ENCODE data around the gene ROR2. TPM values are rescaled to one million over a fixed set of nuclear protein-coding genes. Genes with fewer than 3 reads are reported as not detected.

ROR2 gene
- total RNA-seq, 4 donors from 2014 or later = 9.5 to 17.7 (median 15.9) TPM

DNA sequence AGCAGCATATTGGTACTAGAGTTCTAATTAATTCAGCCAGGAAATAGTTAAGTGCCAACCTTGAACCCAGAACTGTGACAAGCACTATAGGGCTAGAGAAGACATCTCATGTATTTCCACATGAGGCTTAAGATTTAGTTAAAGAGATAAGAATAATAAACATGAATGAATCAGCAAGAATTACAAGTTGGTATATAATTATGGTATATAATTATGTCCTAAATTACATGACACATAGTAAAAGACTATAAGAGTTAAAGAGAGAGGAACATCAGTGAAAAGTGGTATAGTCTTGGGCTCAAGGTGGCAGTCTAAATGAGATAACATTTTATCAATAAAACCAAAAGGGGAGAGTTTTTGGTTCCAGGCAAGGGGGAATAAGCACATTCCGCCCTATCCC is 303.3 kb downstream of the ROR2 start:
- H3K27ac ChIP-seq = no peak overlapping the region

GRCh38 chr9:91644433-91644832 is 305.6 kb downstream of the ROR2 start:
- Histone ChIP-seq H3K9me3 (no peaks in the 10 kb centered on the region), H3K4me3 (replicated peaks in 1 of 3) (no peak overlapping the region), H3K36me3 (no peaks in the 10 kb centered on the region), H3K27me3 (no peaks in the 10 kb centered on the region), H3K4me1 (no peaks in the 10 kb centered on the region), H3K27ac (no peak overlapping the region)
- DNase-seq = no peak
- intact Hi-C loops (cut with DNase I) = no loop called here
- WGBS, 2 donors = 89 to 92% methylated on average over 3 of the region's 3 CpGs
- no peak for TF ChIP-seq POLR2A (IDR thresholded peaks at IDR 0.05)
- TF ChIP-seq, protein P1, sequence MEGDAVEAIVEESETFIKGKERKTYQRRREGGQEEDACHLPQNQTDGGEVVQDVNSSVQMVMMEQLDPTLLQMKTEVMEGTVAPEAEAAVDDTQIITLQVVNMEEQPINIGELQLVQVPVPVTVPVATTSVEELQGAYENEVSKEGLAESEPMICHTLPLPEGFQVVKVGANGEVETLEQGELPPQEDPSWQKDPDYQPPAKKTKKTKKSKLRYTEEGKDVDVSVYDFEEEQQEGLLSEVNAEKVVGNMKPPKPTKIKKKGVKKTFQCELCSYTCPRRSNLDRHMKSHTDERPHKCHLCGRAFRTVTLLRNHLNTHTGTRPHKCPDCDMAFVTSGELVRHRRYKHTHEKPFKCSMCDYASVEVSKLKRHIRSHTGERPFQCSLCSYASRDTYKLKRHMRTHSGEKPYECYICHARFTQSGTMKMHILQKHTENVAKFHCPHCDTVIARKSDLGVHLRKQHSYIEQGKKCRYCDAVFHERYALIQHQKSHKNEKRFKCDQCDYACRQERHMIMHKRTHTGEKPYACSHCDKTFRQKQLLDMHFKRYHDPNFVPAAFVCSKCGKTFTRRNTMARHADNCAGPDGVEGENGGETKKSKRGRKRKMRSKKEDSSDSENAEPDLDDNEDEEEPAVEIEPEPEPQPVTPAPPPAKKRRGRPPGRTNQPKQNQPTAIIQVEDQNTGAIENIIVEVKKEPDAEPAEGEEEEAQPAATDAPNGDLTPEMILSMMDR (IDR thresholded peaks at IDR 0.05) = no peak

More for the DNA sequence above, 303.3 kb downstream of the ROR2 start:
- intact Hi-C loops (cut with DNase I) = no loop called here
- Histone ChIP-seq H3K4me1 (no peaks in the 10 kb centered on the region), H3K4me3 (replicated peaks in 1 of 3) (no peak overlapping the region), H3K36me3 (no peaks in the 10 kb centered on the region), H3K9me3 (no peaks in the 10 kb centered on the region), H3K27me3 (no peaks in the 10 kb centered on the region)
- WGBS, 2 donors = 94 to 97% methylated on average over 1 of the region's 1 CpG
- TF ChIP-seq, protein P1 (IDR thresholded peaks at IDR 0.05) = no peak
- TF ChIP-seq POLR2A (IDR thresholded peaks at IDR 0.05) = no peak
- DNase-seq = no peak

DNA sequence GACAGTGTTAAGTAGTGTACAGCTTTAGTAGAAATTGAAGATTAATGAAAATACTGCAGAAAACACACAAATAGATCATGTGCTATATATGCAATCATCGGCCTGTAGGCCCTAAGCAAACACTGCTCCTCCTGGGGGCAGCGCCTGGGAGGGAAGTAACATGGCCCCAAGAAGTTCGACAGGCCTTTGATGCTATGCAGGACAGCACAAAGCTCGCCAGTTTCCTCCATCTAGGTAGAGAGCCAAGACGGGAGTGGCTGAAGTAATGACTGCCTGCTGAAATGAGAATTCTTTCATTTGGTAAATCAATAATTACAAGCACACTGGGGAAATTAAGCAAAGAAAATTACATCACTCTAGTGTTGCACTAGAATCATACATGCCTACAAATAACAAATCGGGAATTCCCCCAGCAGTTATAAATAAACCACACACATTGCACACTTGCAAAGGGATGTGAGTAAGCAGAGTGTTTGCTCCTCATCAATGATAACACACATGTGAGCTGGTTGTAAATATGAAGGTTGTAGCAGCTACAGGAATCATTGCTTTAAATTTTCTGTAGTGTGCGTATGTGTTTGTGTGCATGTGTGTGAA is 306.4 kb downstream of the ROR2 start:
- intact Hi-C loops (cut with DNase I) = no loop called here
- DNase-seq = no peak
- Histone ChIP-seq H3K36me3 (no peaks in the 10 kb centered on the region), H3K4me3 (replicated peaks in 1 of 3) (no peak overlapping the region), H3K27ac (no peak overlapping the region), H3K9me3 (no peaks in the 10 kb centered on the region), H3K27me3 (no peaks in the 10 kb centered on the region), H3K4me1 (no peaks in the 10 kb centered on the region)
- TF ChIP-seq, protein P1 (IDR thresholded peaks at IDR 0.05) = no peak
- TF ChIP-seq POLR2A (IDR thresholded peaks at IDR 0.05) = no peak
- 66 to 75% methylated on average over 7 of the region's 7 CpGs for WGBS, 2 donors

DNA sequence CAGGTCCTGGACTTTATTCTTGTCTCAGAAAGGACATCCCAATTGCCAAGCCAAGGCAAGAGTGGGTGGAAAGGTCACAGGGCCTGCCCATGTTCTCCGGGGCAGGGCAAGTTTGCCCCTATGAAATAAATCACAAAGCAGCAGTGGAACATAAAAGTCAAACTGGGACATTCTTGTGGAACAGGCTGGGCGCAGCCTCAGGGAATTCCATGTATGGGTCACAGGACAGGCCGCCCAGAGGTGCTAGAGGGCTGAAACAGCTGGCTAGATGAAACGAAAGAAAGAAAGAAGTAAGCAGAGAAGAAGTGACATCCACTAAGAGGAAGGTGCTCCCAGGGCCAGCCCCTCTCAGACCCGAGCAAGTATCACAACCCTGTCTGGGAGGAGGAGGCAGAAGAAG is 307.3 kb downstream of the ROR2 start:
- Histone ChIP-seq H3K4me1 (no peaks in the 10 kb centered on the region), H3K27me3 (no peaks in the 10 kb centered on the region), H3K4me3 (replicated peaks in 1 of 3) (no peak overlapping the region), H3K9me3 (no peaks in the 10 kb centered on the region), H3K27ac (no peak overlapping the region), H3K36me3 (no peaks in the 10 kb centered on the region)
- intact Hi-C loops (cut with DNase I) = no loop called here
- DNase-seq = no peak
- WGBS, 2 donors = 95 to 96% methylated on average over 5 of the region's 5 CpGs
- TF ChIP-seq POLR2A (IDR thresholded peaks at IDR 0.05) = no peak
- TF ChIP-seq, protein P1 (IDR thresholded peaks at IDR 0.05) = no peak

- Histone ChIP-seq H3K27me3 (no peaks in the 10 kb centered on the region), H3K9me3 (no peaks in the 10 kb centered on the region), H3K4me1 (no peaks in the 10 kb centered on the region), H3K4me3 (replicated peaks in 1 of 3) (no peak overlapping the region), H3K36me3 (no peaks in the 10 kb centered on the region), H3K27ac (no peak overlapping the region)
- intact Hi-C loops (cut with DNase I) = no loop called here
- DNase-seq = no peak
- no peak for TF ChIP-seq POLR2A (IDR thresholded peaks at IDR 0.05)
- TF ChIP-seq, protein P1 (IDR thresholded peaks at IDR 0.05) = no peak
- WGBS, 2 donors = 70 to 94% methylated on average over 2 of the region's 2 CpGs
These were observed 309.6 kb downstream of the ROR2 start for GRCh38 chr9:91640428-91640827.

Measured in thyroid gland (tissue), 4 donors.